GM21786 (cell line): Measurements from ENCODE around the gene CREBBP.

Source experiments
- ATAC-seq: cut with Tn5 transposase; IDR thresholded peaks from one replicate; pipeline ENCODE4 v1.9.1; 2021; ENCODE audit not compliant: unreplicated experiment

Gene CREBBP

GRCh38 chr16:3825103-3825502, 55.4 kb downstream of the CREBBP start:
- ATAC-seq, result no peak

DNA sequence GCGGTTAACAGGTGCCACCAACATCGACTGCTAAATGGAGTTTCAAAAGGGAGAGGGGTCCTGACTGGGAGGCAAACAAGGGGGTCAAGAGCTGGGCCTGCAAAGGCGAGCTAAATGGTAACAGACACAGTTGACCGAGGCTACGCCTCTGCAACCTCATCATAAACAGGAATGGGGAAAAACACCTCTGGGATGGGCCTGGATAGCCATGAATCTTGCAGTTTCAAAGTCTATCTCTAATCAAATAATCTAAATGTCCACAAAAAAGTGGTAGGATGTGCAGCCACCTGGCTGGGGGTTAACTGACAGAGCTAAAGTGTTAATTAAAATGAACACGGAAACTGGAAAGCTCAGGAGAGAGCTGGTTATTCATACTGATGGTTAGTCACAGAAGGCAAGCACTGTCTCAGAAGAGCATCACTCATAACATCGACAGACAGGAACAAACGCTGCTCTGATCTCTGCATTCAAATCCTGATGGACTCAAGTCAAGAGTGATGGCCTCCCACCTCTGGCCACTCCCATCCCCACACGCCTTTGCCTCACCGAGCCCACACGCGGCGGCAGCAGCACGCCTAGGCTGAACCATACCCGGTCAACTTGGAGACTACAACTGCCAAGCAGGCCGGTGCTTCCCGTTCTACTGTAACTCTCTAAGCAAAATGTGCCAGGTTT, 56.3 kb downstream of the CREBBP start:
- ATAC-seq, result no peak

- ATAC-seq, result no peak
Observed at GRCh38 chr16:3823427-3823826, 57.1 kb downstream of the CREBBP start.

- ATAC-seq, result no peak
Observed at GRCh38 chr16:3822366-3823045, 58.0 kb downstream of the CREBBP start.

DNA sequence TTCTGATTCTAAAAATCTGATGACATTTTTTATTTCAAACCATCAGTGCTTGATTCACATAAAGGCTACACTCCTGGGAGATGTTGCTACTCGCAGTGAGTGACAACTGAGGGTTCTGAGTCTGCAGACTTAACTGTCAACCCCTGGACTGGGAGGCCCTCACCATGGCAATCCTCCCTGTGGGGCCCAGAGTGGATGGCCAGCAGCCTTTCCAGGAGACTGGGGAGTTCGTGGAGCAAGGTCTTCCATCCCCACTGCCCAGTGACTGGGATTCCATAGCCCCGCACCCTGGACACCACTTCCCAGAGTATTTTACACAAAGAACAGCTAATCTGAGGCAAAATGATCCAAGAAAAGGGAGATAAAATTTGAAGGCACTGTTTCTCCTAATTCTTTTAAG, 59.3 kb downstream of the CREBBP start:
- no peak for ATAC-seq

GRCh38 chr16:3819746-3820724, 60.5 kb downstream of the CREBBP start:
- no peak for ATAC-seq

- ATAC-seq, result no peak
Observed at GRCh38 chr16:3819175-3819527, 61.4 kb downstream of the CREBBP start.

DNA sequence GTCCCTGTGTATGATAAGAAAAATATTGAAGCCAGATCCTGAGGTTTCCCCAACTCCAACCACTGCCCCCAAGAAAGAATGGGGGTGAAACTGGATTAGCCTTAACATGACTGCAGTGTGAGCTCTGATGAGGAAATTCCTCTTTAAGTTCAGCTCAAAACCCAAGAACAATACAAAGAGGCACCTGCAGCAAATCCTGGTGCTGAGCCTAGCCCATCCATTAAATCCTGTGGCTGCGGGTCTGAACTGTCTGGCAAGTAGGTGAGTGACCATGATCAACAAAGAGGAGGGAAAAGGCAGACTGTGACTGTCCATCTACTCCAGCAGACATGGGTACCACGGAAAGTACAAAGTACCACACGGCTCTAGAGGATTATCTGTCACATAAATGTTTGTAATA, 64.2 kb downstream of the CREBBP start:
- ATAC-seq, result no peak

DNA sequence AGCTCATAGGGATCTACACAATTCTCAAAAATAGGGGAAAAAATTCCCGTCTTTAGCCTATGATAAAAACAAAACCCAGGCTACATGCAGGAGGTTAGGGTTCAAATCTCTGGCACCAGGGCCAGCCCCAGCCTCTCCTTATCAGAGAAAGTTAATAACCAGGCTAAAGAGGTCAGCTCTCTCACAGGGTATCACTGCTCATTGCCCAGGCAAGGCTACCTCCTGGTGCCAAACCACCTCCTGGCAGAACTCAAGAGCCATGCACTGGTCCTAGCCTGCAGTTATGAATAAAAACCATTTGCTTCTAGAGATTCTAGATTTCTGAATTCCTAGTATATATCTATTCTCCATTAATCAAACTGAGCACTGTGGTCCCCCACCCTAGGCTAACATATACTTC, 65.8 kb downstream of the CREBBP start:
- ATAC-seq, result no peak

DNA sequence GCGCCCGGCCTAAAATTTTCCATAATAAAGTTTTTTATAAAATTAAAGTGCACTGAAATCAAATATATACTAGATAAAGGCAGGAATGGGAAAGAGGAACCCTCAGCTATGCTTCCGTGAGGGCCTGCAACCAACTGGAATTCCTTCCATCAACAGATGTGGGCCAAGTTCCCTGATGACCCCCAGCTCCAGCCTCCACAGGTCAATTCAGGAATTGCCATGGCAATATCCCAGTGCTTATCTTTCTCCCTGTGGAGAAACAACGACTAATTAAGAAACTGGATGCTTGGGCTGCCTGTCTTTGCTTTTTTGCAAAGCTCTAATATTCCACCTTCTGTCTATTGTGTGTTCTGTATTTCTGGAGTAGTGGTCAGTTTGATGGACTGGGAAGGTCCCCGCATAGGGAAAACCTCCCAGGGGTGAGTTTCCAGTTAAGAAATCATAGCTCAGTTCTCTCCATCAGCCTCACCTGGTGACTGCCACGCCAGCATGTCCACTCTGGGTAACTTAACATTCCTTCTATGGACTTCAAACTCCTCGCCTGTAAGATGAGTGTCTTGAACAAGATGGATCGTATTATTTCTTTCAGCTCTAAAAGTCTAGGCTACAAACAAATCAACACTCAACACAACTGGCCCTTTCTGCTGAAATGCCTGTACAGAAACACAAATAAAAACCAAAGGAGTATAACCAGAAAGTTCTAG, 67.9 kb downstream of the CREBBP start:
- ATAC-seq, result no peak

- no peak for ATAC-seq
Observed at GRCh38 chr16:3810818-3811217, 69.7 kb downstream of the CREBBP start.

GRCh38 chr16:3810198-3810664, 70.3 kb downstream of the CREBBP start:
- no peak for ATAC-seq

DNA sequence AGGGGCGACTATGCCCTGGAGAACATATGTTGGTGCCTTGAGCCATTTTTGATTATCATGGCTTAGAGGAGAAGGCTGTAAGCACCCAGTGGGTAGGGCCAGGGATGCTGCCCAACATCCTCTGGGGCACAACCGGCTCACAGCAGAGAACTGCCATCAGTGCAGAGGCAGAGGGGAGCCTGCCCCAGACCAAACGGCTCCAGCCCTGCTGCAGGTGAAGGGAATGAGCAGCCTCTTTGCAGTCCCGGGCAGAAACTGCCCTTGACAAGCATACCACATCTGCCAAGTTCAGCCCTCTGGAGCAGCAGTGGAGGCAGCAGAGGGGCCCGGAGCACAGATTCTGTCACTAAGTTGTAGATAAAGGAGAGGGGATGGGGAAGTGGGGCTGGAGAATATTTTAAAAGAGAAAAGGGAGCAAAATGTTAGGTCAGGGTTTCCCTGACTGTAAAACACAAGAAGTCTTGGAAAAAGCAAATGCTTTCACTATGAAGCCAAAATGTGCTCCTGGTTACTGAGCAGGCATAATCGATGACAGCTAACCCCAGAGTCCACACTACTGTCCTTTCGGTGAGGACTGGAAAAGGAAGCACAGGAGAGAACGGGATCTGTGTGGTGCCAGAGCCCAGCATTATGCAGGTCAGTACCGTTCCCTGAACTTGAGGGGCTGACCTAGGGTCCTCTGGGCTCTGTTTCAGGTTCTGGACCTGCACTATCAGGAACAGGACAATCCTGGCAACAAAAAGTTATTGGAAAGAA, 72.0 kb downstream of the CREBBP start:
- no peak for ATAC-seq

- ATAC-seq, result no peak
Observed at GRCh38 chr16:3807425-3808123, 72.9 kb downstream of the CREBBP start.

GRCh38 chr16:3804426-3805016, 76.0 kb downstream of the CREBBP start:
- no peak for ATAC-seq

DNA sequence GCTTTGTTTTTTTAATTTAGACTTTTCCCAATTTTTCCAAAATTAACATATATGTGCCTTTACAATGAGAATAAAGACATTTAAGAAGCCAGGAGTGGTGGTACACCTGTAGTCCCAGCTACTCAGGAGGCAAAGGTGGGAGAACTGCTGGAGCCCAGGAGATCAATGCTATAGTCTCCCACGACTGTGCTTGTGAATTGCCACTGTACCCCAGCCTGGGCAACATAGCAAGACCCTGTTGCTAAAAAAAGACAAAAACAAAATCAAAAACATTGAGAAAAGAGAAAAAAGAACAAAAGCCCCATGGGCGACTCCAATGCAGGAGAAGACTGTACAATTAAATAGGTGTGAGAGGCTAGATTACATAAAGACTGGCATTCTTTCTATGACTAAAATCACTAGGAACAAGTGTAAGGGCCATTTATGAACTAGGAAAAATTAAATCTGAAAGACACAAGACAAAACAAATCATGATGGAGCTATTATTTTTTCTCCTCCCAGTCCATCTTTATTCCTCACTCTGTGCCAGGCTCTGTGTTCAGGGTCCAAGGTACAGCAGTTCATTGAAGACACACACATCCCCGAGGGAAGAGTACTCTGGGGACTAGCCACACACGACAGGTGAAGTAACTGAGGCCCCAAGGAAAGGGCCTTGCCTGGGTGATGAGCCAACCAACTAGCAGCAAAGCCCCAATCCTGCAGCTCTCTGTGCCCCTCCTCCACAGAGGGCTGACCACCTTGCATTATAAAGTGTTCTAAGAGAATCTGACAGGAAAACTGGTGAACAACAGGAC, 79.8 kb downstream of the CREBBP start:
- no peak for ATAC-seq

GRCh38 chr16:3800019-3800418, 80.5 kb downstream of the CREBBP start:
- ATAC-seq, result no peak

GRCh38 chr16:3799354-3799753, 81.2 kb downstream of the CREBBP start:
- ATAC-seq, result no peak

DNA sequence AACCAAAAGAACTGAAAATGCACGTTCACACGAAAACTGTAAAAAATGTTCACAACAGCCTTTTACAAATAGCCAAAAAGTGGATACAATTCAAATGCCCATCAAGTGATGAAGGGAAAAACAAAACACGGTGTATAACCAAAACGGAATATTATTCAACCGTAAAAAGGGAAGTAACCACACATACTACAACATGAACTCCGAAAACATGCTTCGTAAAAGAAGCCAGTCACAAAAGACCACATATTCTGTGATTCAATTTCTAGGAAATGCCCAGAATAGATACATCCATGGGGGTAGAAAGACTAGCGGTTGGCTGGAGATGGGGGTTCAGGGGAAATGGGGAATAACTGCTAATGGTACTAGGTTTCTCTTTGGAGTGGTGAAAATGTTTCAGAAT, 81.7 kb downstream of the CREBBP start:
- ATAC-seq, result no peak
